HG03571 (cell line): Measurements from ENCODE around the gene LINGO1.

Experiments used
- ATAC-seq: cut with Tn5 transposase; IDR thresholded peaks from one replicate; pipeline ENCODE4 v1.9.1; 2021; ENCODE audit not compliant: unreplicated experiment

Gene LINGO1

DNA sequence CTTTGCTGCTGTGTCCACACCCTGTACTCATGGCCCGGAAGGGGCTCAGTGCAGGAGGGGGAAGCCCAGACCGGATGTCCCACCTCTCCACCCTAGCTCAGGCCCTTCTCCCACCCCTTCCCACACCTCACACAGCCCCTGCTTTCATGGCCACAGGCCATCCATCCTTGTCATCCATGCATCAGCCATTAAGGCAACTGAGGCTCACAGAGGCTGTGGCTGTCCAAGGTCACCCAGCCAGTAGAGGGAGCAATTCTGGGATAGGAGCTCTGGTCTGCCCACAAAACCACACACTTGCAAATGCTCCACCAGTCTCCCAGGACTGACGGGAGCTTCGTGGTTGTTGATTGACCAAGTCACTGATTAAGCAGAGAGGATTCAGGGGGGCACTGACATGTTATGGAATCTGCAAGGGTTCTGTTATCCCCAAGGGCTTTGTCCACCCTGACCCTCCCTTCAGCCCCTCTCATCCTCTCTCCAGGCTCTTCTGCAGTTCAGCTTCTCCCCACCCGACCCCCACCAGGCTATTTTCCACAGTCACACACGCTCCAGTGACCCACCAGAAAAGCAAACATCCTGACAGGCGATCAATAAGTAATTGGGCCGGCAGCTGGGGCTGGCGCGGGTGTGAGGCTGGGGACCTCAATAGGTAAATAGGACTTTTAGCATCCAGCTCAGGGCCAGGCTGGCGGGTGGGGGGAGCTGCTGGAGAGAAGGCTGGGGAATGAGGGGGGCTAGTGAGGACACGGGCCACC lies 15.1 kb downstream of the LINGO1 start:
- no peak for ATAC-seq

DNA sequence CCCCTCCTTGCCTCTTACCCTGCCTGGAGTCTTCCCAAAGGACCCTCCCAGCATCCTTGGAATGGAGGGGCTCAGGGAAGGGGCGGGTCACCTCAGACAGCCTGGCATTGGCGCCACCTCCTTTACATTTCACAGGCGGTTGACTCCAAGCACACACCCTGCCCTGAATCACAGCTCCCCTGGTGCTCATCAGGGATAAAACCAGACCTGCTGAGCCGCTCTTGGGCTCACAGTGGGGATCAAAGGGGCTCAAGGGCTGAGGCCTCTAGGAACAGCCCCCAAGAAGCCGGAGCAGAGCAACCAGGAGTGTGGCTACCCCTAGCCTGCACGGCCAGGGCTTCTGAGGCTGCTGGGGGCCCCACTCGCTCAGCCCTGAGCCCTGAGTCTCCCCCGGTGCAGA lies 16.6 kb downstream of the LINGO1 start:
- ATAC-seq: no peak

DNA sequence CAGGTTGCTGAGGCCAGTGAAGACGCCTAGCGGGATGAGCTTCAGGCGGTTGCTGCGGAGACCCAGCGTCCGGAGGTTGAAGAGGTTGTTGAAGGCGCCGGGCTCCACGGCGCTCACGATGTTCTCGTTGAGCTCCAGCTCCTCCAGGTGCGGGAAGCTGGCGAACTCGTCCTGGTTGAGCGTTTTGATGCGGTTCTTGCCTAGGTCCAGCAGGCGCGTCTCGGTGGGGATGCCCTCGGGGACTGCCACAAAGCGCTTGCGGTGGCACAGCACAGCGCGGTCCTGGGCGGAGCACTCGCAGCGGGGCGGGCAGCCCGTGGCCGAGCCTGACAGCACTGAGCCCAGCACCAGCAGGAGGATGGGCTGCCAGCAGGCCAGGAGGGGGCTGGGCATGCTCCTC lies 17.2 kb downstream of the LINGO1 start:
- no peak for ATAC-seq

DNA sequence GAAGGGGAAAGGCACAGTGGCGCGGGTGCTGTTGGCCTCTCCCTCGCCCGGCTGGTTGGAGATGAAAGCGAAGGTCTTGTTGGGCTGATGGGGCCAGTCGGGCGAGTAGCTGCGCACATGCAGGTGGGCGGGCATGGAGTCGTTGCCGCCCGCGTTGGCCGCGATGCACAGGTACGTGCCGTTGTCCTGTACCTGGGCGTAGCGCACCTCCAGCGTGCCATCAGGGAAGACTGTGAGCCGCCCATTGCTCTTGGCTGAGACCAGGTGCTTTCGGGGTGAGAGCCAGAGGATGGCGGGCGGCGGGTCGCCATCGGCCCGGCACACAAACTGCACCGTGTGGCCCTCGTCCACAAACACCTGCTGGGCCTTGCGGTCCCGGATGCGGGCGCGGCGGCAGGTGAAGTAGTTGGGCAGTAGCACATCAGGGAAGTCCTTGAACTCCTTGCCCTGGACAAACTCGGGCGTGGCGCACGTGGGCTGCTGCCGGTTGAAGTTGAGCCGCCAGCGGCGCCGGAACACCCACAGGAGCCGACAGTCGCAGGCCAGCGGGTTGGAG lies 18.4 kb downstream of the LINGO1 start:
- ATAC-seq: no peak

DNA sequence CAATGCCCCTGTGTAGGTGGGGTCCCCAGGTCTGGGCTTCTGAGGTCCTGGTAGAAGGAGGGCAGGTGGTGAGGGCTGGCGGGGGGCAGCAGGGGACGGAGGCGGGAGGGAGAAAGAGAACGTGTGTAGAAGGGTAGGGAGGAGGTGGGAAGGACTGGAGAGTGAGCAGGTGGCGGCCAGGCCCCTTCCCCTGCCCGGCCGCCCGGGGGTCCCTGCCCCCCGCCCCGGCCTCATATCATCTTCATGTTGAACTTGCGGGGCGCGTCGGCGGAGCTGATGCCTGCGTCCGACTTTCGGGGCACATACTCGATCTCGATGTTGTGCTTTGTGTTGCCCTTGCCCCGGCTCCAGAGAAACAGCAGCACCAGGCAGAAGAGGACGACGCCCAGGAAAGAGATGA lies 18.9 kb downstream of the LINGO1 start:
- ATAC-seq: no peak

DNA sequence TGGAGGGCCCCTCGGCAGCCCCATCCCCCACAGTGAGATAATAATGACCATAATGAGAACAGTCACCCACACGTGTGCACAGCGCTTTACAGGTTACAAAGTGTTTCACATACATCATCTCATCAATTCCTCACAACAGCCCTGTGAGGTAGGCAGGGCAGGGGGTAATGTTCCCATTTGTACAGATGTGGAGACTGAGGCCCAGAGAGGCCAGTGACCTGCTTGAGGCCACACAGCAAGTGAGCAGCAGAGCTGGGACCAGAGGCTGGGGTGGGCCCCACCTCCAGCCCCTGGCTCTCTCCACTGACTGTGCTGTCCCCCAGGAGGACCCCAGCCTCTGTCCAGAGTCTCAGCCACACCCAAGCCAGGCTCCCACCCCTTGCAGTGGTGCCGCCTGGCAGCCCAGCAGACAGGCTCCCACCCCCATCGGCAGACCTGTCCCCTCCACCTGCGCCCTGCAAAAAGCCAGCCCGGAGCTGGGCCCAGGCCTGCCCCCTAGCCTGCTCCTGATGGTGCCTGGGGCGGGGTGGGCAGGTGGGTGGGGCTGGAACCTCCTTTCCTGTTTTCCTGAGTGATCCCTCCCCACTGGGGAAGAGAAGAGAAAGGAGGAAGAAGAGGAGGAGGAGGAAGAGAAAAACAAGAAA lies 19.6 kb downstream of the LINGO1 start:
- ATAC-seq: no peak

DNA sequence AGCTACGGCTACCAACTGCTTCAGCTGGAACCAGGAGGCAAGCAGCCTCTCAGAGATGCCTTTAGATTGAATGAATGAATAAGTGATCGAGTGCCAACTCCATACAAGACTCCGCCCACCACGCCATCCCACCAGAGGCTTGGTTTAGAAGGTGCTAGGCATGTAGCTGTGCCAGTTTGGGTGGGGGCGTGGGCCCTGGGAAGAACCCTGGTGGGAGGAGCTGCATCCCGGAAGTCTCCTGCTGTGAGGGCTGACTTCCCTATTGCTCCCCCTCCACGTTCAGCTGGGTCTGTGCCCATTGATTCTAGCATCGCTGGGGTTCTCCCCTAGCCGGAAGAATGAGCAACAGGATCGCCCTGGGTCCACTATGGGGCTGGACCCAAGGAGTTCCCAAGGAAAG lies 20.9 kb downstream of the LINGO1 start:
- ATAC-seq: no peak

DNA sequence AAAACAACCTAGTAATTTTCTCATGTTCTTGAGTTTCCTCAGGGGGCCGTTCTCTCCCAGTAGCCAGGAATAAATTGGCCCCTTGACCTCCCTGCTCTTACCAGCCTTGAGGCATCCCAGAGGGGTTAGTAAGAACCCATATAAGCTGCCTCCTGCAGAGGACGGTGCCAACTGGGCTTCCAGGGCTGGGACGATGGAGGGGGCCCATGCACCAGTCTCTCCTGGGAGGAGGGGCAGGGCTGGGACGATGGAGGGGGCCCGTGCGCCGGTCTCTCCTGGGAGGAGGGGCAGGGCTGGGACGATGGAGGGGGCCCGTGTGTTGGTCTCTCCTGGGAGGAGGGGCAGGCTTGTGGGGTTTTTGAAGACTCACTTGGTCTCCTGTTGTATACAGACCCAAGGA lies 22.0 kb downstream of the LINGO1 start:
- ATAC-seq: no peak

DNA sequence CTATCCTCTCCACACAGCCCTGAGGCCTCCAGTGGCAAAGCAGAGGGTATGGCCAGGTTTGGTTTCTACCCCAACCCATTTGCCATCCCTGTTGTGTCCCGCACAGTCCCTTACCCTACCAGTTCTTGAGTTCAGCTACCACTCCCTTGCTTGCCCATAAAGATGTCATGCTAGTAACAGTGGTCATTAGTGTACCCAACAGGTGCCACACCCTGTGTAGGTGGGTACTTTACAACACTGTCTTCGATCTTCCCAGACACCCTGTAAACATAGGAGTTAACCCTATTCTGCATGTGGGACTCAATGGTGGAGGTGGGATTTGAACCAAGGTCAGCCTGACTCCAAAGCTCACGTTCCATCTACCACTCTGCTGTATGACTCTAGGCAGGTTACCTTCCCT lies 23.2 kb downstream of the LINGO1 start:
- ATAC-seq: no peak

DNA sequence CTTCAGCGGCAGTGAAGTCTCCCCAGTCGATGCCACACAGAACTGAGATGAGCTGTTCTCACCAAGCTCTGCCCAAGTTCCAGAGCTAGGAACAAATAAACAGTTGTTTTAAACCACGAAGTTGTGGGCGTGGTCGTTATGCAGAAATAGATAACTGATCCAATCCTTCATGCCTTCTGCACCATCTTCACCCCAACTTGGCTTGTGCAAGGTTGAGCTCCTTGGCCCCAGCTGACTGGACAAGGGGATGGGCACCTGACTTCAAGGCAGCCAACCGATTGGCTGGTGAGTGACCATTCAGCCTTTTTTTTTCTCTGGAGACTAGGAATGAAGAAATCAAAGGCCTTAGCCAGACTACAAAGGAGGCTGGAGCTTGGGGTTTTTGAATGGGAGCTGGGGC lies 23.9 kb downstream of the LINGO1 start:
- ATAC-seq: no peak

DNA sequence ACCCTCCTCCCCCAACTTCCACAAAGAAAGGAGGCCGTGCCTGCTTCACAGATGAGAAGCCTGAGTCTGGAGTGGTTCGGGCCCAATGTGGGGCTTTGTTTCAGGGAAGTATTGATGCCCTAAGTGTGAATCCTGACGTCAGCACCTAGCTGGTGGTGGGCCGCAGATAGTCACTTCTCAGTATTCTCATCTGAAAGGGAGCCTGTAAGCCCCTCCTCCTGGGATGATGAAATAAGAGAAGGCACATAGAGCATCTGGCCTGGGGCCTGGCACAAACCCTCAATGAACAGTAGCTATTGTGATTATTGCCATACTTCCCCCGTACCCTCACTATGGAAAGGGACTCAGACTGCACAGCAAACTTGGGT lies 24.8 kb downstream of the LINGO1 start:
- no peak for ATAC-seq

DNA sequence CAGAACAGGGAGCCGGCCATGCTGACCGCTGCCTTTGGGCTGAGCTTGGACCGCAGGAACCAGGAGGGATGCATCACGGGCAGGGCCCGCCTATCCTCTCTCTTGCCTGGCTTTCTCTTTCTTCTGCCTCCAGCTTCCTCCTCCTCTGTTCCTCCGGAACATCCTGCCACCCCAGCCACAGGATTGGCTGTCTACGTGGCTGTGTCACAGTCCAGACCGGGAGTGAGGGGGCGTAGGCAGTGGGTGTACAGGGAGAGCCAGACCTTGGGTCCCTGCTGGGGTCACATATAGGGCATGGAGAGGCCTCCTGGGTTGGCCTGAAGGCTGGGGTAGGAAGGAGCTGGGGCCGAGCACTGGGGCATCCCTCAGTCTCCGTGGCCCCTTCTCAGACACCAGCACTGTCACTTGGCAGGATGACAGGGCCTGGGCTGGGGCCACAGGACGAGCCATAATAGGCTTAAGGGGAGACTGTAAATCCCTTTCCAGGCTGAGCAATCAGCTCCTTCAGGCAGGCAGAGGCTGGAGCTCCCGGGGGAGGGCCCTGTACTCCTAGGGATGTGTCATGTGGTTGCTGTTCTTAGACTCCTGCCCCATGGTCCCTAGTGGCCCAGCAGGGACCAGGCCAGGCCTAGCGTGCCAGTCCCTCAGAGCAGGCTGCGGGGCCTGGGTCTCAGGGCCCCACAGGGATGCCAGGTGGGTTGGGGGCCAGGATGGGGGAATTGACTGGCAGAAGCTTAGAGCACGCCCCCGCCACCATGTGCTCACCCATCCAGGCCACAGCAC lies 25.4 kb downstream of the LINGO1 start:
- no peak for ATAC-seq

DNA sequence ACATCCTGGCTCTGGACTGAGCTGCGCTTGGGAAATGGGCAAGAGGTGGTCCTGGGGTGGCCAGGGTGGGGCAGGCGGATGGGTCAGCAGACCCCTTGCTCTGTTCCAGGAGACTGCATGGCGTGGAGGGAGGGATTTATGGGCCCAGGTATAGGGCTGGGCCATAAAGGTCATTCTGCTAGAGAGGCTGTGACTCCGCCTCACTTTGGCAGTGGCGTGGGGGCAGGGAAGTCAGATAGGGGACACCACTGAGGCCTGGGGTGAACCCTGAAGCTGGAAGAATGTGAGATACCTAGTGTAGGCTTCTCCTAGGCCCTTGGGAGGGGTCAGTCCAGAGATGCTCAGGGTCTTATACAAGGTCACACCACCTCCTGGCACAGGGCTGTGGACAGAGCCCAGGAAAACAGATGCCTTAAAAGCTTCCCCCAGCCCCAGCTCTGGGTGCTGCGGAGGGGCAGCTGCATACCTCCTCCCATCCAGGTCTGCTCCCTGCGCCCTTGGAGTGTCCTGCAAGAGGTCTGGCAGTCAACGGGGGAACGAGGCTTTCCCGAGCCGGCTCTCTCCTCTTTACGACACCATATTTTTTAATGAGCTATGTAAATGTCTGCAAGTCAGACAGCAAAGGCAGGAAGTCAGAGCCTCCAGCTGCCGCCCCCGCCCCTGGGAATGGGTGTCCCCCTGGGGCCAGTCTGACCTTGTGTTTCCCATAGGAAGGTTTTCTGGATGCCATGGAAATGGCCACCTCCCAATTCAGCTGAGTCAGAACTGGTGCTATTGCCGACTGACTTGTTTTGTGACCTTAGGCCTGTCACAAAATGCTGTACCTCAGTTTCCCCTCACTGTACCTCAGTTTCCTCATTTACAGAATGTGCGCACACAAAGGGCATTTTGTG lies 26.3 kb downstream of the LINGO1 start:
- no peak for ATAC-seq

DNA sequence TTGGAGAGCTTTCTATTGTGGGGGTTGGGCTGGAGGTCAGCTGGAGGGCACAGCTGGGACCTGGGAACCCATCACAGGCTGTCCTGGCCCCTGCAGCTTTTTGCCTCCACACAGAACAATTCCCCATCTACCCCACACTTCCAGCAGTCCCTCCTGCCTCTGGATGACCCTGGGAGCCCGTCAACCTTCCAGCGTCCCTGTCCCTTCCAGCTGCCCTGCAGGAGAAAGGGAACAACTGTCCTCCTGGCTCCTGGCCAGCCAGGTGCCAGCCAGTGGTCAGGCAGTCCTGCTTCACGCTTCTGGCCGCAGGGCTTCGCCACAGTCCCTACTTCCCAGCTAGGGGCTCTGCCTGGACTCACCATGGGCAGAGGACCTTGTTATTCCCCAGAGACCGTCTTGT lies 27.2 kb downstream of the LINGO1 start:
- ATAC-seq: no peak

DNA sequence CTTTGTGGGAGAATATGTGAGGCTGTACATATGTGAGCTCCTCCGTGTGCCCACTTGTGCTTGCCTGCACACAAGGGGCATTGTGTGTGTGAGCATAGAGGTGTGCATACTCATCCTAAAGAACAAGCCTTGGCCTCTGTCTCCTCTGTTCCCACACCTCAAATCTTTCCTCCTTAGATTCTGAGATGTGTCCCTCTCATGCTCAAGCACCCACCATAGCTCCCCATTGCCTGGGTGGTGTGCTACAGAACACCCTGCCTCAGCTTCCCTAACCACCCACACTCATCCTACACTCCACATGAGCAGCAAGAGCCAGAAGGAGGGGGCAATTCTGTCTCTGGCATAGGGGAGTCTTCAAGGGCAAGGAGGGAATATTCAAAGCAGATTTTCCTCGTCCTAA lies 27.7 kb downstream of the LINGO1 start:
- no peak for ATAC-seq

DNA sequence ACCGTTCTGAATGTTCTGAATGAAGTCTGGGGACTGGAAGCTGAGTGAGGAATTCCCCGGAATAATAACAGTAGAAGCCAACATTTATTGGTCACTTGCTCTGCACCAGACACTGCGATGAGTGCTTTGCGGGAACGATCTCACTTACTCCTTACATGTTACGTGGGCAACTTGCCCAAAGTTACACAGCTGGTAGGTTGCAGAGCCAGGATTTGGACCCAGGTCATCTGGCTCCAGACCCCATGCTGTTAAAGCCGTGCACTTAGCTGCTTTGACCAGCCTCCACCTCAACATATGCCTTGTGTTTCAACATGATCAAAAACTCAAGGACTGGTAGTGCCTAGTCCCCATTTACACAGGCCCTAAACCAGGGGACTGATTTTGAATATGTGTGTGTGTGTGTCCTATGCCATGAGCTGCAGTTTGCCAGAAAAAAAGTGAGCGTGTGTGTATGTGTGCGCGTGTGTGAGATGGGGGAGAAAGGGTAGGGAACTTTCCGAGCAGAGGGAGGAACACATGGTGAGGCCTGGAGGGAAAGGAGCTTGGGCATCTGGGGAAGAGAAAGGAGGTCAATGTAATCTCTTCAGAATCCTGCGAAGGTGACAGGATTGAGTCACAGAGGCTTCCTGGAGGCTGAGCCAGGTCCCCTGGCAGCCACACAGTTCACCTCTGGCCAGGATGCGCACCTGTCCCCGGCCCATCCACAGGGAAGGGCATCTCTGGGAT lies 28.9 kb downstream of the LINGO1 start:
- no peak for ATAC-seq

DNA sequence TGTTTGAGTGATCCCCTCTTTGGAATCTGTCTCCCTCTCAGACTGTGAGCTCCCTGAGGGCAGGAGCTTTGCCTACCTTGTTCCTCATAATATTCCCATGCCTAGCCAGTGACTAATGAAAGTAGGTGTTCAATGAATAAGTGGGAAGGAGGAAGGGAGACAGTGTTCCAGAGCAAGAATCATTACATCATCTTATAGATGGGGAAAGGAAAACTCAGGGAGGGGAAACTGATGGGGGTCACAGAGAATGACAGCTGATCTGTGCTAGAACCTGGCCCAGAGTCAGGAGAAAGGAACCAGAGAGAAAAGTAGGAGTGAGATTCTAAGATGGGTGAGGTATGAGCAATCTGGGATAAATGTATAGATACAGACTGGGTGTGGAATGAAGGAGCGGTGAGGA lies 29.9 kb downstream of the LINGO1 start:
- ATAC-seq: no peak

DNA sequence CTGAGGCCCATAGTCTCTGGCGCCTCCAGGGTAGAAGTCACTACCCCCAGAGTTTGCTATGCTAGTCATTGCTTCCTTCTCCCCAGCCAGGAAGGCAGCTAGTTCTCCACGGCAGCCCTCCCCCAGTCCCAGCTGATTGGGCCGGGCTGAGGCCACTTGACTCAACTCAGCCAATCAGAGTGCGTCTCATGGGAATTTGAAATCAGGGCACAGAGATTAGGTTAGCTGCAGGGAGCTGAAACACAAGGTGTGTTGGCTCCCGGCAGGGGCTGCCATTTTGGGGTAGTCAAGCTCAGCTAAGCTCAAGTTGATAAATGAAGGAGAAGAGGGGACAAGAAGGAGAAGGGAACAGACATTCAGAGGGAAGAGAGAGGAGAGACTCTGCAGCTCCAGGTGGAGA lies 32.8 kb downstream of the LINGO1 start:
- ATAC-seq: no peak

DNA sequence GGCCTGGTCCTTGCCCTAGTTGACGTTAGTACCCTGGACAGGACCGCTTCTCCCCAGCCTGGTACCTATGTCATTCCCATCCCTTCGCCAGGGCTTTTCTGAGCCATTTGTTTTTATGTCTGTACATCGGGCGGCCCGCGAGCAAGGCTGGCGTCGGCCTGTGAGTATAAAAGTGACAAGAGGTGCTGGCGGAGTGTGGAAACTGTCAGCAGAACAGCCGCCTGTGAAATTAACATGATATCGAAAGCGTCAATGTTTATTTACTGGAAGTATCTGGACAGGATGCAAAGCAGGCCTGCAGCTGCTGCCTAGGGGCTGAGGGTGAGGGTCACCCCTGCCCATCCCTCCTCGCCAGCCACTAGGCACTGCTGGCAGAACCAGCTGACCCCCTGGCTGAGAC lies 33.4 kb downstream of the LINGO1 start:
- ATAC-seq: no peak

DNA sequence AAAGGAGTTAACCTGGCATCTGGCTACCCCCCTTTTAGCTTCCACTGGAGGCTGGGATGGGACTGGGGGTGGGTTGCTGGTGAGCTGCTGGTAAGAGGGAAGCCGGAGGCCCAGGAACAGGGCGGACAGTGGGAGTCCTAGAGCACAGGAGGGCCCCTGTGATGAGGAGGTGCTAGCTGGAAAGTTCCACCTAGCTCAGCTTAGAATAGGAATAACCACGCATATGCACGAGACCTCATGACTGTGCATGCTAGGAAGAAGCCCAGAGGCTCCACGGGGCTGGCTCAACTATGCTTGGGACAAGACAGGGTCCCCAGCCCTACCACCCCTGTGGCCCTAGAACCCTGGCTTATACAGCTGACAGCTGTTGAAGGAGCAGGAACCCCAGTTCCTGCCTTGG lies 34.1 kb downstream of the LINGO1 start:
- no peak for ATAC-seq
